T-helper 2 cell treated with Interferon-gamma antibody and Interleukin-4, amounts not matched to agents 5 μg/mL and 100 μg/mL, for 36 hours (primary cell): ENCODE data around the gene FUT4.

Experiments
- DNase-seq: peaks from one replicate; pipeline ENCODE4 v3.0.0; 2021; ENCODE audit warnings: low spot score
- H3K27ac Mint-ChIP-seq: one replicate; pipeline ENCODE4 v1.8.0; 2021; ENCODE audit warnings: mild to moderate bottlenecking, mixed read lengths
- H3K27me3 Mint-ChIP-seq: one replicate; pipeline ENCODE4 v1.8.0; 2021; ENCODE audit warnings: low read depth, mixed read lengths
- H3K36me3 Mint-ChIP-seq: one replicate; pipeline ENCODE4 v1.8.0; 2021; ENCODE audit warnings: low read depth, mixed read lengths
- H3K4me1 Mint-ChIP-seq: one replicate; pipeline ENCODE4 v1.8.0; 2021; ENCODE audit warnings: low read depth, mixed read lengths
- H3K4me3 Mint-ChIP-seq: one replicate; pipeline ENCODE4 v1.8.0; 2022; ENCODE audit warnings: mild to moderate bottlenecking, moderate library complexity, mixed read lengths
- H3K9me3 Mint-ChIP-seq: one replicate; pipeline ENCODE4 v1.8.0; 2021; ENCODE audit warnings: mixed read lengths

The FUT4 gene

DNA sequence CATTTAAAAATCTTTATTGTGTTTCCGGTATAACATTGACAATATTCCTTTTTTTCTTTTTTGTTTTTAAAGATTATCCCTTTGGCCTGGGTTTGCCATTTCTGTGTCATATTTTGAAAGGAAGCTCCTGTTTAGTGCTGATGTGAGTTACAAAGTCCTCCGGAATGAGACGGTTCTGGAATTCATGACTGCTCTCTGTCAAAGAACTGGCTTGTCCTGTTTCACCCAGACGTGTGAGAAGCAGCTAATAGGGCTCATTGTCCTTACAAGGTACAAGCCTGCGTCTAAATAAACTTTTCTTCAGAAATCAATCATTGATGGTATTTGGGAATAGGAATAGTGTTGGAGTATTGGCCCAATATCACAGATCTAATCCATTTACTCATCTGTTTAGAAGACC, 43.3 kb downstream of the FUT4 start:
- no peak for DNase-seq
- H3K27me3 Mint-ChIP-seq: no peaks in the 10 kb centered on the region
- no peak overlapping the region for H3K4me3 Mint-ChIP-seq
- no peaks in the 10 kb centered on the region for H3K9me3 Mint-ChIP-seq
- no peak overlapping the region for H3K27ac Mint-ChIP-seq
- no peaks in the 10 kb centered on the region for H3K36me3 Mint-ChIP-seq
- H3K4me1 Mint-ChIP-seq: no peaks in the 10 kb centered on the region

DNA sequence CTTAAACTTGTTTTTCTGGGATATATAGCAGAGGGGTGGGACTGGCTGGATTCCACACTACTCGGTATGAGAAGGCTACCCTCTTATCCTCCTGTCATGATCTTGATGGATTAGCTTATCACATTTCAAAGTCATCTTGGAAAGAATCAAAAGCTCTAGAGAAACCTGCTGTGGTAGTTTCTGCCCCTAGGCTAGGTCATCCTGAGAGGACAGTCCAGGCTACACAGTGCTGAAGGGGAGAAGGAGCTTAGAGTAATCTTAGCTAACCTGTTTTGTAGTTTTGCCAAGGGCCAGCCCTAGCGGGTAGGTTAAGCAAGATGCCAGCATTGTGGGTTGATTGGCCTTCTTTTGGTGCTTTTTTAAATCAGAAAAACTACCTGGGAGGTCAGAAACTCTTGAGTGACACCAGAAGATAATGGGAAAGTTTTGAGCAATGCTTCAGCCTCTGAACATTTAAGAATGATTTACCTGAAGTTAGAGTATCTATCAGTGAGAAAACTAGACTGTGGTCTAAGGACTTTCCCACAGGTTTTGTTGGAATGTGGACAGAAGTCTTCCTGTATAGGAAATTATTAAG, 44.7 kb downstream of the FUT4 start:
- no peaks in the 10 kb centered on the region for H3K9me3 Mint-ChIP-seq
- no peak overlapping the region for H3K27ac Mint-ChIP-seq
- H3K4me1 Mint-ChIP-seq: no peaks in the 10 kb centered on the region
- no peaks in the 10 kb centered on the region for H3K27me3 Mint-ChIP-seq
- no peak for DNase-seq
- H3K4me3 Mint-ChIP-seq: no peak overlapping the region
- H3K36me3 Mint-ChIP-seq: no peaks in the 10 kb centered on the region

DNA sequence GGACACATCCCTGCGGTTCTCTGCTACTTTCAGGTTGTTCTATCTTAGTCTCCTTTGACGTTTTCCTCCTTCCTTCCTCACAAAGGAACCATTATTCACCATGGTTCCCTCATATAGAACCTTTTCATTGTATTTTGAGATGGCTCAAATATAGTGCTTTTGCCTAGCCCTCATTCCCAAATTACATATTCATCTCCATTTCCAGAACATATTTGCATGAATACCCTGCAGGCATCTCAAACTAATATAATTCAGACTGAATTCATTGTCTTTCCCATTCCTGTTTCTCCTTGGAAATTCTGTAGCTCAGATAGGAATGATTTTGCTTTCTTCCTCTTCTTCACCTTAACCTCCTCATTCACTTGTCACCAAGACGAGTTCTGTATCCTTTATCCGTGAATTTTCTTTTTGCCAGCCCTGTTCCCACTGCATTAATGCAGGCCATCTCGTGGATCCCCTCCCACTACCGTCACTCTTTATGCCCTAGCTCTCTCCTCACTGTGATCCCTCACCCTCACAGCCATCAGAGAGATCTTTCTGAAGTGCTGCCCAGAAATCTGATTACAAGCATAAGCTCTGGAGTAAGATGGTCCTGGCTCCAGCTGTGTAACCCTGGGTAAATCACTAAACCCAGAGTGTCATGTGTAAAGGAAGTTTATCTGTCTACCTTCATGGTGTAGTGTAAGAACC, 46.8 kb downstream of the FUT4 start:
- H3K36me3 Mint-ChIP-seq: no peaks in the 10 kb centered on the region
- H3K9me3 Mint-ChIP-seq: no peaks in the 10 kb centered on the region
- no peak overlapping the region for H3K4me3 Mint-ChIP-seq
- no peaks in the 10 kb centered on the region for H3K27me3 Mint-ChIP-seq
- no peak overlapping the region for H3K27ac Mint-ChIP-seq
- no peaks in the 10 kb centered on the region for H3K4me1 Mint-ChIP-seq
- no peak for DNase-seq

DNA sequence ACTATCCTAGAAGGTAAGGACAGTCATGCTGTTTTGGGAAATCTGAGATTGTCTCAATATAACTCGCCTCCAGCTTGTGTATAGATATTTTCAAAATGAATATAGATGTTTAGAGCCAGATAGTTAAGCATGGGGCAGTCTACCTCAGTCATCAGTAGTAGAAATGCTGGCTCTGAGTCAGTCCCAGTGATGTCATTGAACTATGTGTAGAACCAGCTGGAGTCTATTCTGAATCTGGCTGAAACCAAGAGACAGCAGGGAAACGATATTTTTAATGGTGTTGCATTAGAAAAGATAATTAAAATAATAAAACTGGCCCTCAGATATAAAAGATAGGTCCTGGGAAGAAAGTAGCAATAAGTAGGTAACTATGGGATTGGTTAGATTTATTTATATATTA, 49.3 kb downstream of the FUT4 start:
- no peaks in the 10 kb centered on the region for H3K4me1 Mint-ChIP-seq

GRCh38 chr11:94595076-94595475, 51.4 kb downstream of the FUT4 start:
- Mint-ChIP-seq H3K27ac (no peak overlapping the region), H3K9me3 (no peaks in the 10 kb centered on the region)

More for the DNA sequence above, 49.3 kb downstream of the FUT4 start:
- no peaks in the 10 kb centered on the region for H3K9me3 Mint-ChIP-seq
- DNase-seq: no peak
- H3K36me3 Mint-ChIP-seq: no peaks in the 10 kb centered on the region
- H3K4me3 Mint-ChIP-seq: no peak overlapping the region
- no peaks in the 10 kb centered on the region for H3K27me3 Mint-ChIP-seq
- H3K27ac Mint-ChIP-seq: no peak overlapping the region

DNA sequence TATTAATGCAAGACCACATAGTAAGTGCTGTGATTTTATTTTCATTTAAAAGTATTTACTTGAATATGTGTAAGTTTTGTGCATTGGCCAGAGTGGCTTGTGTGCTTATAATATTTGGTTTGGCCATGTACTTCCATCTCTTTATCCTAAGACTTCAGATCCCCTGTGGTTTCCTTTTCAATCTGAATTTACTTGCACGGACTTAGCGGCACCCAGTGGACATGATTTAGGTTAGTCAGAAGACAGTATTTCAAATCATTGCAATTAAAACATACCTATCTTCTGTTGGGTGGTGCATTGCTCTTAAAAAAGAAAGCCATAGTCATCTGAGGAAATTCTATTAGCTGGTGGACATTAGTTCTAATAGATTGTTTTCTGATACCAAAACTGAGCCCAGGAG, 54.2 kb downstream of the FUT4 start:
- H3K9me3 Mint-ChIP-seq: no peaks in the 10 kb centered on the region
- H3K4me3 Mint-ChIP-seq: no peak overlapping the region
- no peak overlapping the region for H3K27ac Mint-ChIP-seq
- H3K36me3 Mint-ChIP-seq: no peaks in the 10 kb centered on the region
- H3K4me1 Mint-ChIP-seq: no peaks in the 10 kb centered on the region
- no peak for DNase-seq
- no peaks in the 10 kb centered on the region for H3K27me3 Mint-ChIP-seq

More at GRCh38 chr11:94595076-94595475, 51.4 kb downstream of the FUT4 start:
- Mint-ChIP-seq H3K36me3 (no peaks in the 10 kb centered on the region), H3K4me1 (no peaks in the 10 kb centered on the region), H3K4me3 (no peak overlapping the region), H3K27me3 (no peaks in the 10 kb centered on the region)
- DNase-seq: no peak
